HepG2 (cell line): ENCODE measurements around the gene AKIP1.

Experiments
- CERS6 ChIP-seq: sonication (generic); formaldehyde crosslinking; IDR thresholded peaks from 2 replicates; pipeline ENCODE4 v1.5.0; 2020; ENCODE audit warnings: missing genetic modification reagents
- CTCF ChIP-seq: sonication (generic); formaldehyde crosslinking; IDR thresholded peaks from 2 replicates; pipeline ENCODE4 v1.5.0; 2020; ENCODE audit warnings: mild to moderate bottlenecking, missing genetic modification reagents, moderate library complexity
- FOXJ3 ChIP-seq: sonication (generic); formaldehyde crosslinking; IDR thresholded peaks from 2 replicates; pipeline ENCODE4 v1.4.0; 2020; ENCODE audit warnings: missing genetic modification reagents, mild to moderate bottlenecking, borderline replicate concordance
- FOXM1 ChIP-seq: sonication (generic); formaldehyde crosslinking; IDR thresholded peaks from 2 replicates; pipeline ENCODE4 v1.5.0; 2020; ENCODE audit warnings: missing genetic modification reagents
- HCFC1 ChIP-seq: fragments of 150-350 bp; IDR thresholded peaks from 2 replicates; pipeline ENCODE4 v1.6.1; 2014; ENCODE audit warnings: low read depth, low read length
- HDAC2 ChIP-seq: sonication (generic); formaldehyde crosslinking; IDR thresholded peaks from 2 replicates; pipeline ENCODE4 v1.4.0; 2020; ENCODE audit warnings: missing genetic modification reagents
- NR2F6 ChIP-seq, 2 experiments: IDR thresholded peaks; 2 replicates each; pipeline ENCODE4 v1.6.1; 2016; ENCODE audit warnings: antibody characterized with exemption in 1 of 2, mild to moderate bottlenecking in 1 of 2
- RFX5 ChIP-seq: IDR thresholded peaks from 2 replicates; pipeline ENCODE4 v1.6.1; 2011; ENCODE audit warnings: low read depth, low read length, improper control_type of control experiment
- SP1 ChIP-seq, 2 experiments: fragments of 450-650 bp in 1 of 2; sonication (generic) in 1 of 2; formaldehyde crosslinking in 1 of 2; IDR thresholded peaks; 2 replicates each; pipeline versions ENCODE4 v1.4.0 to v1.6.1; 2016 to 2020; ENCODE audit warnings: missing genetic modification reagents in 1 of 2
- TCF12 ChIP-seq, 2 experiments: fragments of 450-650 bp in 1 of 2; sonication (generic) in 1 of 2; formaldehyde crosslinking in 1 of 2; IDR thresholded peaks; 2 replicates each; pipeline versions ENCODE4 v1.6.1 to v1.8.0; 2017 to 2022; ENCODE audit warnings: antibody characterized with exemption in 1 of 2, mild to moderate bottlenecking in 1 of 2, missing genetic modification reagents in 1 of 2, moderate library complexity in 1 of 2
- ZMAT3 ChIP-seq: sonication (generic); formaldehyde crosslinking; conservative IDR thresholded peaks from 2 replicates; pipeline ENCODE4 v1.7.0; 2021; ENCODE audit warnings: missing genetic modification reagents

DNA sequence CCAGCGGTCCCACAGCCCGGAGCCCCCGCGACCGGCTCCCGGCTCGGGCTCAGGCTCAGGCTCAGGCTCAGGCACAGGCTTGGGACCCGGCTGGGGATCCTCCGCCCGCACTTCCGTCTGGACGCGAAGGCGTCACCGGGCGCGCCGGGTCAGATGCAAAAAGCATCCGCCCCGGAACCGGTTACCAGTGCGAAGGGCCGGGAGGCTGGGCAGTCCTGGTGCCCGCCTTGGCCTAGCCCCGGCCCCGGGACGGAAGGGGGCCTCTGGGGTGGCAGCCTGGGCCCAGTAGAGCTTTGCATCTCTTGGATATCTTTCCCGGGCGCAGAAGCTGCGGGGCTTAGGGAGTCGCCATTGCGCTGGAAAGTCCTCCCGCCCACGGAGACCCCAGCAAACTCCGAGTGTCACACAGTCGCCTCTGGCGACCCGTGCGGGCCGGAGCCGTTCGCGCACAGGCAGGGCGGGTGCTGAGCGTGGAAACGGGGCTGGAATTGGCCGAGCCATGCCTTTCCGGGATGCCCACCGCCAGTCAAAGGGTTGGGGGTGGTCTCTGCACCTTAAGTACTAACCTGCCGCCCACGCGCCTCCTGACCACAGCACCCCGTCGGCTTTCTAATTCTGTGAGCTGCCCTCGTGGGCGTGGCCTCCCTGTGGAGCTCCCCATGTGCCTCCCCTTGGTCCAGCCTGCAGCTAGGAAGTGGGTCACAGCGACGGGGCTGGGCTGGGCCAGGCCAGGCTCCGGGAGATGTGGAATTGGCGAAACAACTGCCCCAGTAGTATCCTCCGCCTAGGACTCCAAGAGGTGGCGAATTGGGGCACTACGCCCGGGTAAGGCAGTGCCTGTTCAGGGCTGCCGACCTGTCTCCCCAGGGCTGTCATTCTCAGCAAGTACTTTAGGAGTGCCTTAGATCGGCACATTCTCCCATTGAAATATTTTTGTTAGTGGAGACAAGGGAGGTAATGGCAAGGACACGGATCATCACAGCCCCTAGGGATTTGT is 53.6 kb downstream of the AKIP1 start, which contains the start of gene TMEM9B:
- TF ChIP-seq HDAC2 (CRISPR knock-in tag): peak; percentile 64
- TF ChIP-seq CTCF (CRISPR knock-in tag): 0 out of 2 replicates have a peak, but pooled peaks have one; percentile 16
- TF ChIP-seq RFX5: no peak
- TF ChIP-seq HCFC1: peak; percentile 56
- TF ChIP-seq FOXM1: no peak
- TF ChIP-seq SP1 (IDR thresholded peaks at IDR 0.05): no peak
- TF ChIP-seq SP1 (CRISPR knock-in tag; IDR thresholded peaks at IDR 0.05): peak; percentile 36
- TF ChIP-seq FOXJ3 (CRISPR knock-in tag): peak; percentile 64; the same call in 1 of the 2 replicates
- no peak for TF ChIP-seq TCF12 (IDR thresholded peaks at IDR 0.05)
- TF ChIP-seq TCF12 (CRISPR knock-in tag; IDR thresholded peaks at IDR 0.05): 0 out of 2 replicates have a peak, but pooled peaks have one; percentile 11
- no peak for TF ChIP-seq NR2F6 (IDR thresholded peaks at IDR 0.05)
- no peak for TF ChIP-seq NR2F6 (CRISPR knock-in tag; IDR thresholded peaks at IDR 0.05)
- TF ChIP-seq CERS6: no peak
- TF ChIP-seq ZMAT3 (CRISPR knock-in tag): peak; percentile 69; the same call in 1 of the 2 replicates
